Measurements from ENCODE around the gene ARRDC2. TPM values are rescaled to one million over a fixed set of nuclear protein-coding genes. Genes with fewer than 3 reads are reported as not detected.
A peak's percentile ranks its signal among the peaks of the same experiment; 100 is the strongest.
"Not testable (repeated sequence)": the region's sequence is repeated elsewhere in the genome, so short reads cannot be mapped to it uniquely, and the experiment has no call there.

ARRDC2 gene
- total RNA-seq, 1 experiment from 2014 or later = 27.7 TPM

DNA sequence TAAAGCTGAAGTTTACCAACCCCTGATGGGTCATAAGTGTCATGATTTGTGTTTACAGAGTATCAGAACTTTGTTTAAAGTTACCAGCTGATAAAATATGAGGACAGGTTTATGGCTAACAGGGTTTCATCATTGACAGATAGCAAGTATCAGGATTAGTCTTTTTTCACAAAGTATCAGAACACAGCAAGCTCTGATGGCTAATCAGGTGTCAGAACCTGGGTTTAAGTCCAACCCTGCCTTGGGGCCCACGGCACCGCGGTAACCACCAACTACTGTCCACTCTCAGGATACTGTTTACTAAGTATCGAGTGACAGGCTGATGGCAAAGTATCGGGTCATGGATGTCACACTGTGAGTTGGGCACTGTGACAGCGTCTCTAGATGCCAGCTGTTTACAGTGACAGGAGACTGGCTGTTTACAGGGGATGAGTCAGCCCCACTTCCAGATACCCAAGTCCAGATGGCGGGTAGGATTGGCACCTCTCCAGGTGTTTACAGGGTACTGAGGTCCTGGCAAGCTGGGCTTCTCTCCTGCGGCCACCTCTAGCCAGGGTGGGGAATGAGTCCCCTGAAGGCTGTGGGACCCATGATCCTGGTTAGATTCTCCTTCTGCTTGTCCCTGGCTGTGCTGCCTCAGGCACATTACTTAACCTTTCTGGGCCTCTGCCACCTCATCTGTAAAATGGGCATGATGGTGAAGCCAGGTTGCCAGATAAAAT is 21.8 kb downstream of the ARRDC2 start:
- BruUV-seq (replicated peaks) = no TSS peak
- no peak overlapping the region for H2AFZ ChIP-seq (ENCODE audit: low read length)

DNA sequence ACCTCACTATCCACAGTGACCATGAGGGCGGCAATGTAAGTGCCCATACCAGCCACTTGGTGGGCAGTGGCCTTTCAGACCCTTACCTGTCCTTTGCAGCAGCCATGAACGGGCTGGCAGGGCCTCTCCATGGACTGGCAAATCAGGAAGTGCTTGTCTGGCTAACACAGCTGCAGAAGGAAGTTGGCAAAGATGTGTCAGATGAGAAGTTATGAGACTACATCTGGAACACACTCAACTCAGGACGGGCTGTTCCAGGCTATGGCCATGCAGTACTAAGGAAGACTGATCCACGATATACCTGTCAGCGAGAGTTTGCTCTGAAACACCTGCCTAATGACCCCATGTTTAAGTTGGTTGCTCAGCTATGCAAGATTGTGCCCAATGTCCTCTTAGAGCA is 23.4 kb downstream of the ARRDC2 start:
- H3K4me2 ChIP-seq (ENCODE audit: low read length); H3K9me2 ChIP-seq (replicated peaks; ENCODE audit: low read length); BruUV-seq (replicated peaks); H4K20me1 ChIP-seq (ENCODE audit: low read length); intact Hi-C loops (cut with micrococcal nuclease); POLR2A ChIA-PET (ENCODE audit: unreplicated experiment); H3K9ac ChIP-seq (ENCODE audit: low read length); H3K4me3 ChIP-seq (ENCODE audit: low read length); H3F3A ChIP-seq (ENCODE audit: low read length, unreplicated experiment); H2AFZ ChIP-seq (ENCODE audit: low read length); H3K9me3 ChIP-seq (ENCODE audit: low read length); H3K27me3 ChIP-seq (ENCODE audit: low read length); H3K36me3 ChIP-seq (ENCODE audit: low read depth, low read length); H3K79me2 ChIP-seq (ENCODE audit: low read length); H3K27ac ChIP-seq (ENCODE audit: low read length); DNase-seq; CTCF ChIA-PET: not testable (repeated sequence)
- peaks cover 22% of the 10 kb centered on the region for H3K4me1 ChIP-seq (ENCODE audit: insufficient read depth, low read length)
- ATAC-seq = peak; percentile 25; the same call in 1 of the 2 replicates

More for the DNA sequence above, 21.8 kb downstream of the ARRDC2 start:
- Histone ChIP-seq H3K4me1 (ENCODE audit: insufficient read depth, low read length) (peaks cover 22% of the 10 kb centered on the region), H3K4me2 (ENCODE audit: low read length) (peak overlapping the region; percentile 72), H3K9ac (ENCODE audit: low read length) (no peak overlapping the region), H3K9me3 (ENCODE audit: low read length) (no peaks in the 10 kb centered on the region), H3K27me3 (ENCODE audit: low read length) (no peaks in the 10 kb centered on the region), H3F3A (ENCODE audit: low read length, unreplicated experiment) (no peaks in the 10 kb centered on the region), H3K4me3 (ENCODE audit: low read length) (peak overlapping the region; percentile 32; the same call in 1 of the 2 replicates), H3K9me2 (replicated peaks; ENCODE audit: low read length) (no peaks in the 10 kb centered on the region), H4K20me1 (ENCODE audit: low read length) (no peaks in the 10 kb centered on the region), H3K36me3 (ENCODE audit: low read depth, low read length) (no peaks in the 10 kb centered on the region), H3K79me2 (ENCODE audit: low read length) (no peaks in the 10 kb centered on the region), H3K27ac (ENCODE audit: low read length) (peak overlapping the region; percentile 70)
- DNase-seq (peak; percentile 91), ATAC-seq (peak; percentile 91)
- POLR2A ChIA-PET (ENCODE audit: unreplicated experiment) = interaction anchor here (0.5 kb wide), 2 partner anchors 9 to 92 kb away, joined by 3 to 6 read pairs; no protein-coding TSS in a partner anchor
- TF ChIP-seq EZH2phosphoT487 (IDR thresholded peaks at IDR 0.05; ENCODE audit: borderline replicate concordance, low read length) (no peak), EZH2 (IDR thresholded peaks at IDR 0.05; ENCODE audit: low read length, unreplicated experiment) (no peak)
- TF ChIP-seq, protein P1, sequence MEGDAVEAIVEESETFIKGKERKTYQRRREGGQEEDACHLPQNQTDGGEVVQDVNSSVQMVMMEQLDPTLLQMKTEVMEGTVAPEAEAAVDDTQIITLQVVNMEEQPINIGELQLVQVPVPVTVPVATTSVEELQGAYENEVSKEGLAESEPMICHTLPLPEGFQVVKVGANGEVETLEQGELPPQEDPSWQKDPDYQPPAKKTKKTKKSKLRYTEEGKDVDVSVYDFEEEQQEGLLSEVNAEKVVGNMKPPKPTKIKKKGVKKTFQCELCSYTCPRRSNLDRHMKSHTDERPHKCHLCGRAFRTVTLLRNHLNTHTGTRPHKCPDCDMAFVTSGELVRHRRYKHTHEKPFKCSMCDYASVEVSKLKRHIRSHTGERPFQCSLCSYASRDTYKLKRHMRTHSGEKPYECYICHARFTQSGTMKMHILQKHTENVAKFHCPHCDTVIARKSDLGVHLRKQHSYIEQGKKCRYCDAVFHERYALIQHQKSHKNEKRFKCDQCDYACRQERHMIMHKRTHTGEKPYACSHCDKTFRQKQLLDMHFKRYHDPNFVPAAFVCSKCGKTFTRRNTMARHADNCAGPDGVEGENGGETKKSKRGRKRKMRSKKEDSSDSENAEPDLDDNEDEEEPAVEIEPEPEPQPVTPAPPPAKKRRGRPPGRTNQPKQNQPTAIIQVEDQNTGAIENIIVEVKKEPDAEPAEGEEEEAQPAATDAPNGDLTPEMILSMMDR (conservative IDR thresholded peaks at IDR 0.05; ENCODE audit: low read depth, low read length) = no peak
- intact Hi-C loops (cut with micrococcal nuclease) = no loop called here
- CTCF ChIA-PET = interaction anchor here (0.6 to 1.2 kb wide), 2 partner anchors 22 to 92 kb away, joined by 3 read pairs; no protein-coding TSS in a partner anchor

DNA sequence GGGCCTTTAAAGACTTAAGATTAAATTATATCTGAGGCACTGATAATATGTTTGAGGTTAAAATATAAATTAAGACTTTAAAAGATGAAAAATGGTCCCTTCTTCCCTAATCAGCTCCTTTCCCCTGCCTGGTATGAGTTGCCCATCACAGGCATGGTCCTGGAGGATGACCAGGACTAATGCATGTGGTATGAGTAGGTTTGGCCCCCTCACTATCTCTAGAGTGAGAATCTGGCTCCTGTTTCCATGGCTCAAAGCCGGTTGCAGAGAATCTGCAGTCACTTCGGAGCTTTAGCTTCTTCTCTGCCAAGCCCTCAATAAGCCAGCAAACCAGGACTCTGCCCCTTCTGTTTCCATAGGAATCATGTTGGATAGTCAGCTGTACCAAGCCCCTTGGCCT is 24.1 kb downstream of the ARRDC2 start:
- H3K36me3 ChIP-seq (ENCODE audit: low read depth, low read length); ATAC-seq; CTCF ChIA-PET; H3K27me3 ChIP-seq (ENCODE audit: low read length); POLR2A ChIA-PET (ENCODE audit: unreplicated experiment); H3F3A ChIP-seq (ENCODE audit: low read length, unreplicated experiment); H3K9ac ChIP-seq (ENCODE audit: low read length); H3K4me3 ChIP-seq (ENCODE audit: low read length); BruUV-seq (replicated peaks); H3K27ac ChIP-seq (ENCODE audit: low read length); H3K9me3 ChIP-seq (ENCODE audit: low read length); H4K20me1 ChIP-seq (ENCODE audit: low read length); intact Hi-C loops (cut with micrococcal nuclease); DNase-seq; H2AFZ ChIP-seq (ENCODE audit: low read length); H3K79me2 ChIP-seq (ENCODE audit: low read length); H3K9me2 ChIP-seq (replicated peaks; ENCODE audit: low read length); H3K4me2 ChIP-seq (ENCODE audit: low read length): not testable (repeated sequence)
- peaks cover 22% of the 10 kb centered on the region for H3K4me1 ChIP-seq (ENCODE audit: insufficient read depth, low read length)

Data from PC-3 (cell line).